Hepatocyte (in vitro differentiated cells): ENCODE results near the gene REXO5. TPM values are rescaled to one million over a fixed set of nuclear protein-coding genes. Genes with fewer than 3 reads are reported as not detected.

Experiments
- DNase-seq: peaks from one replicate; pipeline ENCODE4 v3.0.0-alpha.2; 2016; ENCODE audit warnings: low spot score
- H2AFZ ChIP-seq: fragments of 200-600 bp; sonication (generic); 2 replicates; pipeline ENCODE4 v1.6.0; 2016; ENCODE audit warnings: antibody characterized with exemption, mild to moderate bottlenecking
- H3K27ac ChIP-seq: fragments of 200-600 bp; sonication (generic); 2 replicates; pipeline ENCODE4 v1.5.1; 2016; ENCODE audit warnings: mild to moderate bottlenecking
- H3K27me3 ChIP-seq: fragments of 200-600 bp; sonication (generic); 2 replicates; pipeline ENCODE4 v1.6.1; 2016
- H3K36me3 ChIP-seq: fragments of 200-600 bp; sonication (generic); replicated peaks from 2 replicates; pipeline ENCODE4 v1.5.1; 2016; ENCODE audit warnings: low read depth; ENCODE audit not compliant: insufficient read depth
- H3K4me1 ChIP-seq: fragments of 200-600 bp; sonication (generic); 2 replicates; pipeline ENCODE4 v1.5.1; 2016; ENCODE audit warnings: mild to moderate bottlenecking, moderate library complexity; ENCODE audit not compliant: insufficient read depth
- H3K4me2 ChIP-seq: fragments of 200-600 bp; sonication (generic); 2 replicates; pipeline ENCODE4 v1.6.0; 2016
- H3K4me3 ChIP-seq: fragments of 200-600 bp; sonication (generic); 2 replicates; pipeline ENCODE4 v1.5.1; 2016; ENCODE audit warnings: mild to moderate bottlenecking
- H3K79me2 ChIP-seq: fragments of 200-600 bp; sonication (generic); 2 replicates; pipeline ENCODE4 v1.6.0; 2017; ENCODE audit warnings: mild to moderate bottlenecking
- H3K9me2 ChIP-seq: fragments of 200-600 bp; sonication (generic); replicated peaks from 2 replicates; pipeline ENCODE4 v1.6.0; 2017; ENCODE audit warnings: mild to moderate bottlenecking; ENCODE audit not compliant: insufficient read depth
- H3K9me3 ChIP-seq: fragments of 200-600 bp; sonication (generic); 2 replicates; pipeline ENCODE4 v1.5.1; 2016; ENCODE audit warnings: low read depth, mild to moderate bottlenecking
- H4K20me1 ChIP-seq: fragments of 200-600 bp; sonication (generic); 2 replicates; pipeline ENCODE4 v1.6.0; 2016; ENCODE audit warnings: mild to moderate bottlenecking; ENCODE audit not compliant: insufficient read depth, poor library complexity, severe bottlenecking
- CTCF ChIP-seq: fragments of 200-600 bp; sonication (generic); IDR thresholded peaks from 2 replicates; pipeline ENCODE4 v1.5.1; 2016; ENCODE audit warnings: antibody characterized with exemption, mild to moderate bottlenecking; ENCODE audit not compliant: poor library complexity
- EZH2 ChIP-seq: fragments of 200-600 bp; sonication (generic); IDR thresholded peaks from 2 replicates; pipeline ENCODE4 v1.6.1; 2016; ENCODE audit warnings: antibody characterized with exemption, mild to moderate bottlenecking, borderline replicate concordance
- EZH2phosphoT487 ChIP-seq: fragments of 200-600 bp; sonication (generic); IDR thresholded peaks from one replicate; pipeline ENCODE4 v1.6.1; 2018; ENCODE audit warnings: antibody characterized with exemption, mild to moderate bottlenecking, low read depth, moderate library complexity; ENCODE audit not compliant: unreplicated experiment, severe bottlenecking
- WGBS: methylation state at CpG from one replicate; pipeline ENCODE4 v1.1.6; 2016; ENCODE audit warnings: low lambda C conversion rate; ENCODE audit errors: missing lambda C conversion rate; 5-methylcytosine and 5-hydroxymethylcytosine counted together
- polyA plus RNA-seq: library from polyadenylated mRNA; unstranded; fragments of >200 nt; fragmentation: Nextera tagmentation; extraction: Ambion mirVana; gene quantifications from 2 replicates; pipeline ENCODE4 v1.2.1, GENCODE V29; 2016
- total RNA-seq: library from RNA; depleted of rRNA; stranded (reverse); fragments of >200 nt; gene quantifications from 2 replicates; pipeline ENCODE4 v1.2.3, GENCODE V29; 2014

The REXO5 gene
- total and polyA plus RNA-seq, 2 experiments from 2014 or later = 3.5 to 3.6 TPM

DNA sequence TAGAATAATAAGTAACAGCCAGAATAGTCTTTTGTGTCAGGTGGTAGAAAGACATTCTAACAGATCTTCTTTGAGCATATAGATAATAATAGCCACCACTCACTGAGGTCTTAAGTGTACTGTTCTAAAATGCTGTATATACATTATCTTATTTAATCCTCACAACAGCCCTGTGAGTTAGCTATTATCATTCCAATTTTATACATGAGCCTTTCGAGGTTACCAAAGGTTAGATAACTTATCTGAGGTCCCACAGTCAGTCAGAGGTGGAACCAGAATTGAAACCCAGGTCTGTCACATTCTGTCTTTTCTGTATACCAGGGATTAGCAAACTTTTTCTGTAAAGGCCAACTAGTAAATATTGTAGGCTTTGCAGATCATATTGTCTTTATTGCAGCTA is 23.2 kb downstream of the REXO5 start:
- Histone ChIP-seq H3K4me1 (no peaks in the 10 kb centered on the region), H3K4me3 (no peak overlapping the region), H3K36me3 (no peaks in the 10 kb centered on the region), H3K9me2 (no peaks in the 10 kb centered on the region), H3K27ac (no peak overlapping the region), H4K20me1 (no peaks in the 10 kb centered on the region), H2AFZ (no peak overlapping the region), H3K27me3 (no peaks in the 10 kb centered on the region), H3K9me3 (no peaks in the 10 kb centered on the region), H3K79me2 (no peaks in the 10 kb centered on the region), H3K4me2 (no peak overlapping the region)
- no peak for TF ChIP-seq CTCF
- WGBS = 70% methylated on average over 1 of the region's 1 CpG
- no peak for DNase-seq

GRCh38 chr16:20830372-20830771 is 24.0 kb downstream of the REXO5 start:
- Histone ChIP-seq H3K27me3 (no peaks in the 10 kb centered on the region), H3K9me3 (no peaks in the 10 kb centered on the region), H3K4me2 (no peak overlapping the region), H3K4me3 (no peak overlapping the region), H3K79me2 (no peaks in the 10 kb centered on the region), H3K9me2 (no peaks in the 10 kb centered on the region), H4K20me1 (no peaks in the 10 kb centered on the region), H2AFZ (no peak overlapping the region), H3K27ac (no peak overlapping the region), H3K4me1 (no peaks in the 10 kb centered on the region), H3K36me3 (no peaks in the 10 kb centered on the region)
- no peak for DNase-seq
- TF ChIP-seq EZH2 (no peak), EZH2phosphoT487 (no peak), CTCF (no peak)
- 72% methylated on average over 1 of the region's 1 CpG for WGBS

DNA sequence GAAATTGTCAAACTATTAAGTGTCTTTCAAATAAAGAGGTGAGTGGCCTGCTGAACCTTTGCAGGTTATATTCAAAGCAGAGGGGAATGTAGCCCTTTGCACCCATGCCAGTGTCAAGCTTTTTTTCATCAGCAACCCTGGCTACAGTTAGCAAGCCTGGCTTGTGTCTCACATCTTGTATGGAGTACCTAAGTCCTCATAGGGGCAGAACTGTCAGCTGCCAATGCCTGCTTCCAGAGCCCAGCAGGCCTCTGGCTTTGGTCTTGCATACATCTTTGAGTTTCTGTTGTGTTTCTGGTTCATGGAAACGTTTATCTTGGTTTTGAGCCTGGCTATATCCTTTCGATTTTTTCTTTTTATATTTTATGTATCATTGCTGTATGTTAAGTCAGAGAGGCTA is 26.8 kb downstream of the REXO5 start:
- H4K20me1 ChIP-seq = no peaks in the 10 kb centered on the region
- H3K79me2 ChIP-seq = no peaks in the 10 kb centered on the region
- no peak for DNase-seq
- no peaks in the 10 kb centered on the region for H3K27me3 ChIP-seq
- H3K9me2 ChIP-seq = no peaks in the 10 kb centered on the region
- no peaks in the 10 kb centered on the region for H3K4me1 ChIP-seq
- no peak overlapping the region for H3K4me3 ChIP-seq
- H2AFZ ChIP-seq = no peak overlapping the region
- no peak for TF ChIP-seq EZH2phosphoT487
- TF ChIP-seq CTCF = no peak
- TF ChIP-seq EZH2 = no peak
- H3K9me3 ChIP-seq = no peaks in the 10 kb centered on the region
- H3K4me2 ChIP-seq = no peak overlapping the region
- 83% methylated on average over 2 of the region's 2 CpGs for WGBS
- no peaks in the 10 kb centered on the region for H3K36me3 ChIP-seq
- H3K27ac ChIP-seq = no peak overlapping the region

DNA sequence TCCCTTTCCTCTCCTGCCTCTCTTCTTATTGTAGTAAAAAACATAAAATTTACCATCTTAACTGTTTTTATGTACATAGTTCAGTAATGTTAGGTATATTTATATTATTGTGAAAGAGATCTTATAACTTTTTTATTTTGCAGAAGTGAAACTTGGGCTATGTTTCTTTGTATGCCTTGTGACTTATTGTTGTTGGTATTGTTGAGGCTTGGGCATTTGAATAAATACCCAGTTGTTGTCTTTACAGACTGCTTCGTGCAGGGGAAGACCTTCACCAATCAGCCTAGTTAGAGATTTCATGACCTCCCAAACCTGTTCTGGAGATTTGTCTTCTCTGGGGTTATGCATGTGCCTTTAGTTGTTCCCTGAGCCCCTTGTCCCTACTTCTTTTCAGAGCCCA is 31.9 kb downstream of the REXO5 start:
- Histone ChIP-seq H3K9me3 (no peaks in the 10 kb centered on the region), H2AFZ (no peak overlapping the region), H3K4me2 (no peak overlapping the region), H3K27me3 (no peaks in the 10 kb centered on the region), H3K4me1 (no peaks in the 10 kb centered on the region), H3K79me2 (no peaks in the 10 kb centered on the region), H4K20me1 (no peaks in the 10 kb centered on the region), H3K4me3 (no peak overlapping the region), H3K9me2 (no peaks in the 10 kb centered on the region), H3K27ac (no peak overlapping the region), H3K36me3 (no peaks in the 10 kb centered on the region)
- no peak for TF ChIP-seq EZH2phosphoT487
- TF ChIP-seq EZH2 = no peak
- TF ChIP-seq CTCF = no peak
- no peak for DNase-seq
- 83% methylated on average over 1 of the region's 1 CpG for WGBS
